GM12878 (cell line): ENCODE measurements around the gene PELO. TPM values are rescaled to one million over a fixed set of nuclear protein-coding genes. Genes with fewer than 3 reads are reported as not detected.

Experiments
- ATAC-seq: fragments of 200-7000 bp; cut with Tn5 transposase; 3 replicates; pipeline ENCODE4 v1.9.1; 2020; ENCODE audit warnings: mild to moderate bottlenecking, moderate library complexity
- BruUV-seq: library from RNA; stranded (reverse); fragments of 400-500 nt; replicated peaks from 2 replicates; lab custom pipeline; 2021; lab: Mats Ljungman, UMichigan
- CTCF ChIA-PET: fragments of 300-600 bp; sonication (Branson Sonifier 250); formaldehyde crosslinking; extraction: SDS; loops from one replicate; lab custom pipeline; 2021; ENCODE audit warnings: inconsistent platforms; lab: Yijun Ruan, JAX
- POLR2A ChIA-PET: fragments of 350-600 bp; formaldehyde crosslinking; extraction: SDS; loops from one replicate; lab custom pipeline; 2021; ENCODE audit warnings: inconsistent platforms; lab: Charles Lee
- RAD21 ChIA-PET: fragments of 300-600 bp; sonication (Branson Sonifier 250); formaldehyde crosslinking; loops from one replicate; lab custom pipeline; 2023; ENCODE audit warnings: antibody characterized with exemption; ENCODE audit not compliant: unreplicated experiment; lab: Charles Lee
- SMC1A ChIA-PET: fragments of 300-600 bp; sonication (Branson Sonifier 250); formaldehyde crosslinking; loops from one replicate; lab custom pipeline; 2023; ENCODE audit not compliant: unreplicated experiment, uncharacterized antibody; lab: Charles Lee
- DNase-seq: peaks from one replicate; pipeline ENCODE4 v3.0.0-alpha.2; 2011; ENCODE audit warnings: low read depth, low spot score
- FAIRE-seq: peaks from 3 replicates; lab custom pipeline; 2011; peaks lifted over from hg19 to GRCh38; lab: Jason Lieb, UNC
- H2AFZ ChIP-seq: 2 replicates; pipeline ENCODE4 v1.6.0; 2011; ENCODE audit warnings: low read depth, low read length, control low read depth; ENCODE audit not compliant: control insufficient read depth
- H3K27ac ChIP-seq: 2 replicates; pipeline ENCODE4 v1.5.1; 2011; ENCODE audit warnings: control low read depth; ENCODE audit not compliant: control insufficient read depth, insufficient read depth
- H3K27me3 ChIP-seq, 2 experiments: replicated peaks in 1 of 2; 2 replicates each; pipeline versions ENCODE4 v1.6.0 to v1.6.1; 2011; ENCODE audit warnings: low read length in 1 of 2; ENCODE audit not compliant: control insufficient read depth in 2 of 2, insufficient read depth in 2 of 2
- H3K36me3 ChIP-seq, 2 experiments: 2 replicates each; pipeline ENCODE4 v1.5.1; 2011; ENCODE audit warnings: low read length in 1 of 2; ENCODE audit not compliant: control insufficient read depth in 2 of 2, insufficient read depth in 2 of 2
- H3K4me1 ChIP-seq: 2 replicates; pipeline ENCODE4 v1.6.1; 2011; ENCODE audit warnings: mild to moderate bottlenecking, low read length, moderate library complexity, mixed read lengths; ENCODE audit not compliant: control insufficient read depth, insufficient read depth
- H3K4me2 ChIP-seq: 2 replicates; pipeline ENCODE4 v1.6.0; 2011; ENCODE audit warnings: control low read depth; ENCODE audit not compliant: control insufficient read depth, insufficient read depth
- H3K4me3 ChIP-seq: fragments of 200-600 bp; sonication (generic); 2 replicates; pipeline ENCODE4 v1.5.1; 2016
- H3K79me2 ChIP-seq: 2 replicates; pipeline ENCODE4 v1.6.0; 2011; ENCODE audit warnings: low read length; ENCODE audit not compliant: control insufficient read depth, insufficient read depth
- H3K9ac ChIP-seq: 2 replicates; pipeline ENCODE4 v1.8.0; 2011; ENCODE audit warnings: low read length, control low read depth, mixed read lengths; ENCODE audit not compliant: control insufficient read depth, insufficient read depth
- H3K9me3 ChIP-seq: replicated peaks from 3 replicates; pipeline ENCODE4 v1.5.1; 2011; ENCODE audit warnings: mild to moderate bottlenecking, low read length; ENCODE audit not compliant: control insufficient read depth, insufficient read depth
- H4K20me1 ChIP-seq: 2 replicates; pipeline ENCODE4 v1.6.0; 2011; ENCODE audit not compliant: control insufficient read depth, insufficient read depth
- EGR1 ChIP-seq, 2 experiments: IDR thresholded peaks; 1 replicate in 1 of 2; 2 replicates in 1 of 2; pipeline ENCODE4 v1.6.1; 2011 to 2012; ENCODE audit warnings: low read depth in 2 of 2, low read length in 2 of 2, borderline replicate concordance in 1 of 2, mild to moderate bottlenecking in 1 of 2, moderate library complexity in 1 of 2
- ETV6 ChIP-seq, 2 experiments: fragments of 450-650 bp in 1 of 2; IDR thresholded peaks in 1 of 2; conservative IDR thresholded peaks in 1 of 2; 2 replicates each; pipeline ENCODE4 v1.6.1; 2014; ENCODE audit warnings: antibody characterized with exemption in 1 of 2, borderline replicate concordance in 1 of 2, low read depth in 1 of 2, mild to moderate bottlenecking in 1 of 2, moderate library complexity in 1 of 2
- MYB ChIP-seq: fragments of 150-350 bp; IDR thresholded peaks from 2 replicates; pipeline ENCODE4 v1.6.1; 2014; ENCODE audit warnings: mild to moderate bottlenecking, low read depth, low read length, borderline replicate concordance
- WGBS: methylation state at CpG from one replicate; pipeline ENCODE4 v1.1.6; 2016; ENCODE audit warnings: low lambda C conversion rate; ENCODE audit not compliant: insufficient replicate concordance, insufficient coverage; ENCODE audit errors: missing lambda C conversion rate; 5-methylcytosine and 5-hydroxymethylcytosine counted together
- in situ Hi-C: fragments of 300-500 bp; cut with MboI; formaldehyde crosslinking; loops from 9 replicates; pipeline ENCODE4 v1.14.3; 2018; ENCODE audit warnings: mixed read lengths
- intact Hi-C: fragments of 100-400 bp; cut with micrococcal nuclease; formaldehyde crosslinking; loops from one replicate; pipeline ENCODE4 v1.14.2; 2022; ENCODE audit not compliant: unreplicated experiment
- polyA plus RNA-seq, 11 experiments: library from polyadenylated mRNA; depleted of rRNA in 4 of 11; unstranded in 6 of 11; stranded (reverse) in 5 of 11; fragments of >200 nt; fragmentation: Nextera tagmentation in 4 of 11; fragmentation: Illumina TruSeq in 1 of 11; extraction: Ambion mirVana in 4 of 11; extraction: Trizol in 1 of 11; gene quantifications; 1 replicate in 1 of 11; 2 replicates in 10 of 11; pipeline versions ENCODE4 v1.2.1 to v1.2.3, GENCODE V29; 2011 to 2016; ENCODE audit warnings: inconsistent platforms in 2 of 11, missing spikeins in 2 of 11, low read depth in 1 of 11
- total RNA-seq, 4 experiments: library from RNA; depleted of rRNA in 3 of 4; stranded (reverse); fragments of >200 nt in 3 of 4; fragmentation: Illumina TruSeq in 1 of 4; extraction: Trizol in 1 of 4; gene quantifications; 2 replicates each; pipeline versions ENCODE4 v1.2.1 to v1.2.3, GENCODE V29; 2013 to 2021
- TF ChIP-seq, protein P1 (sequence below): fragments of 450-650 bp; IDR thresholded peaks from 2 replicates; pipeline ENCODE4 v1.6.1; 2017; ENCODE audit warnings: mild to moderate bottlenecking, moderate library complexity
- TF ChIP-seq, protein P2 (sequence below): fragments of 450-650 bp; IDR thresholded peaks from 2 replicates; pipeline ENCODE4 v1.6.1; 2017; ENCODE audit warnings: mild to moderate bottlenecking, moderate library complexity
- TF ChIP-seq, protein P3 (sequence below): fragments of 450-650 bp; IDR thresholded peaks from 2 replicates; pipeline ENCODE4 v1.6.1; 2017; ENCODE audit warnings: borderline replicate concordance
- TF ChIP-seq, protein P4 (sequence below): fragments of 450-650 bp; IDR thresholded peaks from 2 replicates; pipeline ENCODE4 v1.6.1; 2018; ENCODE audit warnings: borderline replicate concordance, mild to moderate bottlenecking; ENCODE audit not compliant: partially characterized antibody

PELO gene
- total and polyA plus RNA-seq, 10 of the 15 experiments (the other 5 are each of a cell fraction or from before 2014, with no cell fraction given), result 5.6 to 11.9 (median 8.7) TPM

DNA sequence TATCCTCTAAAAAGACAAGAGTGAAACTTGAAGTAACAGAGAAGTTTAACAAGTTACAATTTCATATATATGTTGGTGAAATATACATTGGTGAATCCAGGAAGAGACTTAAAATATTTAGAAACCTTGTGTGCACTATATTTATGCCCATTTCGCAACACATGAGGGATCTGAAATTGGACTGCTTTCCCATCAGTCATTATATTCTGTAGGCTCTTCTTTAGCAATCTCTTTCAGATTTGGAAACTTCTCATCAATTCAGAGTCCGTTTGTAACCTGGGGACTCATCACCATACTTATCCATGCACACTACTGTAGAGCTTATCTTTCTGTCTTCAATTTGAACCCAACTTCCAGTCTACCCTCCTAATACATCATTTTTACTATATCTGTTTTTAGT lies 2.1 kb downstream of the PELO start:
- no peaks in the 10 kb centered on the region for H3K36me3 ChIP-seq
- in situ Hi-C loops, result loop anchor here (5.0 to 10.0 kb wide), 2 partner anchors 127 to 305 kb away; no protein-coding TSS in a partner anchor
- WGBS, result 46% methylated on average over 2 of the region's 2 CpGs
- peaks cover 7 to 11% of the 10 kb centered on the region in 2 experiments; a peak in 3 of 4 replicates for H3K27me3 ChIP-seq
- intact Hi-C loops, result loop anchor here (5.0 kb wide), 1 partner anchor 307 kb away; no protein-coding TSS in a partner anchor
- H3K9me3 ChIP-seq, result no peaks in the 10 kb centered on the region
- ChIA-PET CTCF (interaction anchor here (1.3 to 3.1 kb wide), 2 partner anchors 9 to 124 kb away, joined by 4 to 10 read pairs; no protein-coding TSS in a partner anchor), RAD21 (interaction anchor here (0.8 to 1.4 kb wide), 2 partner anchors 11 to 126 kb away, joined by 3 to 8 read pairs; no protein-coding TSS in a partner anchor), POLR2A (interaction anchor here (2.1 kb wide), 1 partner anchor 9 kb away, joined by 8 read pairs; no protein-coding TSS in a partner anchor), SMC1A (interaction anchor here (3.5 kb wide), 1 partner anchor 9 kb away, joined by 9 read pairs; no protein-coding TSS in a partner anchor)
- no TSS peak for BruUV-seq
- no peak for FAIRE-seq
- DNase-seq, result no peak
- no peak overlapping the region for H3K27ac ChIP-seq
- no peak overlapping the region for H3K4me2 ChIP-seq
- H2AFZ ChIP-seq, result no peak overlapping the region
- H3K4me1 ChIP-seq, result no peaks in the 10 kb centered on the region; the same call in 1 of the 2 replicates
- H3K79me2 ChIP-seq, result no peaks in the 10 kb centered on the region
- no peak for ATAC-seq
- H3K9ac ChIP-seq, result no peak overlapping the region
- no peaks in the 10 kb centered on the region for H4K20me1 ChIP-seq
- H3K4me3 ChIP-seq, result no peak overlapping the region
- TF ChIP-seq, protein P1, sequence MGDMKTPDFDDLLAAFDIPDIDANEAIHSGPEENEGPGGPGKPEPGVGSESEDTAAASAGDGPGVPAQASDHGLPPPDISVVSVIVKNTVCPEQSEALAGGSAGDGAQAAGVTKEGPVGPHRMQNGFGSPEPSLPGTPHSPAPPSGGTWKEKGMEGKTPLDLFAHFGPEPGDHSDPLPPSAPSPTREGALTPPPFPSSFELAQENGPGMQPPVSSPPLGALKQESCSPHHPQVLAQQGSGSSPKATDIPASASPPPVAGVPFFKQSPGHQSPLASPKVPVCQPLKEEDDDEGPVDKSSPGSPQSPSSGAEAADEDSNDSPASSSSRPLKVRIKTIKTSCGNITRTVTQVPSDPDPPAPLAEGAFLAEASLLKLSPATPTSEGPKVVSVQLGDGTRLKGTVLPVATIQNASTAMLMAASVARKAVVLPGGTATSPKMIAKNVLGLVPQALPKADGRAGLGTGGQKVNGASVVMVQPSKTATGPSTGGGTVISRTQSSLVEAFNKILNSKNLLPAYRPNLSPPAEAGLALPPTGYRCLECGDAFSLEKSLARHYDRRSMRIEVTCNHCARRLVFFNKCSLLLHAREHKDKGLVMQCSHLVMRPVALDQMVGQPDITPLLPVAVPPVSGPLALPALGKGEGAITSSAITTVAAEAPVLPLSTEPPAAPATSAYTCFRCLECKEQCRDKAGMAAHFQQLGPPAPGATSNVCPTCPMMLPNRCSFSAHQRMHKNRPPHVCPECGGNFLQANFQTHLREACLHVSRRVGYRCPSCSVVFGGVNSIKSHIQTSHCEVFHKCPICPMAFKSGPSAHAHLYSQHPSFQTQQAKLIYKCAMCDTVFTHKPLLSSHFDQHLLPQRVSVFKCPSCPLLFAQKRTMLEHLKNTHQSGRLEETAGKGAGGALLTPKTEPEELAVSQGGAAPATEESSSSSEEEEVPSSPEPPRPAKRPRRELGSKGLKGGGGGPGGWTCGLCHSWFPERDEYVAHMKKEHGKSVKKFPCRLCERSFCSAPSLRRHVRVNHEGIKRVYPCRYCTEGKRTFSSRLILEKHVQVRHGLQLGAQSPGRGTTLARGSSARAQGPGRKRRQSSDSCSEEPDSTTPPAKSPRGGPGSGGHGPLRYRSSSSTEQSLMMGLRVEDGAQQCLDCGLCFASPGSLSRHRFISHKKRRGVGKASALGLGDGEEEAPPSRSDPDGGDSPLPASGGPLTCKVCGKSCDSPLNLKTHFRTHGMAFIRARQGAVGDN, result no peak
- TF ChIP-seq, protein P2, sequence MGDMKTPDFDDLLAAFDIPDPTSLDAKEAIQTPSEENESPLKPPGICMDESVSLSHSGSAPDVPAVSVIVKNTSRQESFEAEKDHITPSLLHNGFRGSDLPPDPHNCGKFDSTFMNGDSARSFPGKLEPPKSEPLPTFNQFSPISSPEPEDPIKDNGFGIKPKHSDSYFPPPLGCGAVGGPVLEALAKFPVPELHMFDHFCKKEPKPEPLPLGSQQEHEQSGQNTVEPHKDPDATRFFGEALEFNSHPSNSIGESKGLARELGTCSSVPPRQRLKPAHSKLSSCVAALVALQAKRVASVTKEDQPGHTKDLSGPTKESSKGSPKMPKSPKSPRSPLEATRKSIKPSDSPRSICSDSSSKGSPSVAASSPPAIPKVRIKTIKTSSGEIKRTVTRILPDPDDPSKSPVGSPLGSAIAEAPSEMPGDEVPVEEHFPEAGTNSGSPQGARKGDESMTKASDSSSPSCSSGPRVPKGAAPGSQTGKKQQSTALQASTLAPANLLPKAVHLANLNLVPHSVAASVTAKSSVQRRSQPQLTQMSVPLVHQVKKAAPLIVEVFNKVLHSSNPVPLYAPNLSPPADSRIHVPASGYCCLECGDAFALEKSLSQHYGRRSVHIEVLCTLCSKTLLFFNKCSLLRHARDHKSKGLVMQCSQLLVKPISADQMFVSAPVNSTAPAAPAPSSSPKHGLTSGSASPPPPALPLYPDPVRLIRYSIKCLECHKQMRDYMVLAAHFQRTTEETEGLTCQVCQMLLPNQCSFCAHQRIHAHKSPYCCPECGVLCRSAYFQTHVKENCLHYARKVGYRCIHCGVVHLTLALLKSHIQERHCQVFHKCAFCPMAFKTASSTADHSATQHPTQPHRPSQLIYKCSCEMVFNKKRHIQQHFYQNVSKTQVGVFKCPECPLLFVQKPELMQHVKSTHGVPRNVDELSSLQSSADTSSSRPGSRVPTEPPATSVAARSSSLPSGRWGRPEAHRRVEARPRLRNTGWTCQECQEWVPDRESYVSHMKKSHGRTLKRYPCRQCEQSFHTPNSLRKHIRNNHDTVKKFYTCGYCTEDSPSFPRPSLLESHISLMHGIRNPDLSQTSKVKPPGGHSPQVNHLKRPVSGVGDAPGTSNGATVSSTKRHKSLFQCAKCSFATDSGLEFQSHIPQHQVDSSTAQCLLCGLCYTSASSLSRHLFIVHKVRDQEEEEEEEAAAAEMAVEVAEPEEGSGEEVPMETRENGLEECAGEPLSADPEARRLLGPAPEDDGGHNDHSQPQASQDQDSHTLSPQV, result no peak
- TF ChIP-seq, protein P3, sequence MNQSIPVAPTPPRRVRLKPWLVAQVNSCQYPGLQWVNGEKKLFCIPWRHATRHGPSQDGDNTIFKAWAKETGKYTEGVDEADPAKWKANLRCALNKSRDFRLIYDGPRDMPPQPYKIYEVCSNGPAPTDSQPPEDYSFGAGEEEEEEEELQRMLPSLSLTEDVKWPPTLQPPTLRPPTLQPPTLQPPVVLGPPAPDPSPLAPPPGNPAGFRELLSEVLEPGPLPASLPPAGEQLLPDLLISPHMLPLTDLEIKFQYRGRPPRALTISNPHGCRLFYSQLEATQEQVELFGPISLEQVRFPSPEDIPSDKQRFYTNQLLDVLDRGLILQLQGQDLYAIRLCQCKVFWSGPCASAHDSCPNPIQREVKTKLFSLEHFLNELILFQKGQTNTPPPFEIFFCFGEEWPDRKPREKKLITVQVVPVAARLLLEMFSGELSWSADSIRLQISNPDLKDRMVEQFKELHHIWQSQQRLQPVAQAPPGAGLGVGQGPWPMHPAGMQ, result no peak
- TF ChIP-seq ETV6 (conservative IDR thresholded peaks at IDR 0.05 in 1 of 2, IDR thresholded peaks at IDR 0.05 in 1 of 2; ENCODE audit: borderline replicate concordance in 1 of 2, low read depth in 1 of 2) (no peak), MYB (no peak), EGR1 (IDR thresholded peaks at IDR 0.05; ENCODE audit: borderline replicate concordance in 1 of 2, low read depth in 2 of 2, low read length in 2 of 2) (no peak)
- TF ChIP-seq, protein P4, sequence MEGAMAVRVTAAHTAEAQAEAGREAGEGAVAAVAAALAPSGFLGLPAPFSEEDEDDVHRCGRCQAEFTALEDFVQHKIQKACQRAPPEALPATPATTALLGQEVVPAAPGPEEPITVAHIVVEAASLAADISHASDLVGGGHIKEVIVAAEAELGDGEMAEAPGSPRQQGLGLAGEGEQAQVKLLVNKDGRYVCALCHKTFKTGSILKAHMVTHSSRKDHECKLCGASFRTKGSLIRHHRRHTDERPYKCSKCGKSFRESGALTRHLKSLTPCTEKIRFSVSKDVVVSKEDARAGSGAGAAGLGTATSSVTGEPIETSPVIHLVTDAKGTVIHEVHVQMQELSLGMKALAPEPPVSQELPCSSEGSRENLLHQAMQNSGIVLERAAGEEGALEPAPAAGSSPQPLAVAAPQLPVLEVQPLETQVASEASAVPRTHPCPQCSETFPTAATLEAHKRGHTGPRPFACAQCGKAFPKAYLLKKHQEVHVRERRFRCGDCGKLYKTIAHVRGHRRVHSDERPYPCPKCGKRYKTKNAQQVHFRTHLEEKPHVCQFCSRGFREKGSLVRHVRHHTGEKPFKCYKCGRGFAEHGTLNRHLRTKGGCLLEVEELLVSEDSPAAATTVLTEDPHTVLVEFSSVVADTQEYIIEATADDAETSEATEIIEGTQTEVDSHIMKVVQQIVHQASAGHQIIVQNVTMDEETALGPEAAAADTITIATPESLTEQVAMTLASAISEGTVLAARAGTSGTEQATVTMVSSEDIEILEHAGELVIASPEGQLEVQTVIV, result no peak
